Transverse colon (tissue), 3 donors: ENCODE results near the gene PCDHB5.

Source experiments
- EP300 ChIP-seq: sonication (generic); formaldehyde crosslinking; IDR thresholded peaks from one replicate; pipeline ENCODE4 v1.6.1; 2017; ENCODE audit warnings: antibody characterized with exemption, low read depth
- POLR2A ChIP-seq: fragments of 450-650 bp; IDR thresholded peaks from one replicate; pipeline ENCODE4 v1.6.1; 2016; ENCODE audit warnings: antibody characterized with exemption, mild to moderate bottlenecking, moderate library complexity
- TF ChIP-seq, protein P1 (sequence below), 5 experiments: fragments of 200-600 bp in 3 of 5; fragments of 450-650 bp in 2 of 5; sonication (generic) in 3 of 5; IDR thresholded peaks; 1 replicate in 2 of 5; 2 replicates in 3 of 5; pipeline ENCODE4 v1.5.1; 2016 to 2017; ENCODE audit warnings: antibody characterized with exemption in 5 of 5, inconsistent platforms in 3 of 5, mild to moderate bottlenecking in 2 of 5, moderate library complexity in 1 of 5

DNA sequence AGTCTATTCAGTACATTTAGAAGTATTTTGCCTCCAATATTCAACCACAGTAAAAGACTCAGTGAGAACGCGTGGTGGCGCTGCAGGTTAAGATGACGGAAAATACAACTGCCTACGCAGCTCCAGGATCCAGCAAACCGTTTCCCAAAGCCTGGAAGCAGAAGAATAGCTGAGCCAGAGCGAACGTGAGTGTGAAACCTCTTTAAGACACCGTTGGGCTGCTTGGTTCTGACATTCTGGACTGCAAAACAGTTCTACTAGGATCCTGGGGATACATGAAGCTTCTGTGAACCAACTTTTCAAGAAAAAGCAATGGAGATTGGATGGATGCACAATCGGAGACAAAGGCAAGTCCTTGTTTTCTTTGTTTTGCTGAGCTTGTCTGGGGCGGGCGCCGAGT, 47.2 kb downstream of the PCDHB5 start, which contains the start of gene PCDHB16:
- TF ChIP-seq, protein P1, sequence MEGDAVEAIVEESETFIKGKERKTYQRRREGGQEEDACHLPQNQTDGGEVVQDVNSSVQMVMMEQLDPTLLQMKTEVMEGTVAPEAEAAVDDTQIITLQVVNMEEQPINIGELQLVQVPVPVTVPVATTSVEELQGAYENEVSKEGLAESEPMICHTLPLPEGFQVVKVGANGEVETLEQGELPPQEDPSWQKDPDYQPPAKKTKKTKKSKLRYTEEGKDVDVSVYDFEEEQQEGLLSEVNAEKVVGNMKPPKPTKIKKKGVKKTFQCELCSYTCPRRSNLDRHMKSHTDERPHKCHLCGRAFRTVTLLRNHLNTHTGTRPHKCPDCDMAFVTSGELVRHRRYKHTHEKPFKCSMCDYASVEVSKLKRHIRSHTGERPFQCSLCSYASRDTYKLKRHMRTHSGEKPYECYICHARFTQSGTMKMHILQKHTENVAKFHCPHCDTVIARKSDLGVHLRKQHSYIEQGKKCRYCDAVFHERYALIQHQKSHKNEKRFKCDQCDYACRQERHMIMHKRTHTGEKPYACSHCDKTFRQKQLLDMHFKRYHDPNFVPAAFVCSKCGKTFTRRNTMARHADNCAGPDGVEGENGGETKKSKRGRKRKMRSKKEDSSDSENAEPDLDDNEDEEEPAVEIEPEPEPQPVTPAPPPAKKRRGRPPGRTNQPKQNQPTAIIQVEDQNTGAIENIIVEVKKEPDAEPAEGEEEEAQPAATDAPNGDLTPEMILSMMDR (IDR thresholded peaks at IDR 0.05): peak in 1 of 5 experiments; percentile 4
- TF ChIP-seq POLR2A (no peak), EP300 (no peak)
